ENCODE data around the gene SLC52A3.
"Not testable (repeated sequence)": the region's sequence is repeated elsewhere in the genome, so short reads cannot be mapped to it uniquely, and the experiment has no call there.

The SLC52A3 gene

DNA sequence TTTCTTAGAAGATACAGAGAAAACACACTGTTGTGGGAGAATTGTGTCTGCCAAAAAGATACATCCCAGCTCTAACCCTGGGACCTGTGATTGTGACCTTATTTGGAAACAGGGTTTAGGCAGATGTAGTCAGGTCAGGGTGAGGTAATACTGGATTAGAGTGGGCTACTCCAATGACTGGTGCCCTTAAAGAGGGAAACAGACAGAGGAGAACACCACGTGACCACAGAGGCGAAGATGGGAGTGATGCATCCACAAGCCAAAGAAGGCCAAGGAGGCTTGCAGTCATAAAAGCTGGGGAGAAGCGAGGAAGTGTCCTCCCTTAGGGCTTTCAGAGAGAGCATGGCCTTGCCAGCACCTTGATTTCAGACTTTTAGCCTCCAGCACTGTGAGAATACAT lies 35.6 kb downstream of the SLC52A3 start:
- TF ChIP-seq TAF1 (IDR thresholded peaks at IDR 0.05; ENCODE audit: low read depth, low read length) (no peak), PAX5 (IDR thresholded peaks at IDR 0.05; ENCODE audit: insufficient read depth, low read length, severe bottlenecking) (no peak), POLR2A (IDR thresholded peaks at IDR 0.05; ENCODE audit: low read depth, low read length) (no peak), POU2F2 (IDR thresholded peaks at IDR 0.05; ENCODE audit: low read depth, low read length) (no peak), POLR2AphosphoS5 (IDR thresholded peaks at IDR 0.05; ENCODE audit: low read depth, low read length) (no peak), SPI1 (IDR thresholded peaks at IDR 0.05; ENCODE audit: low read depth, low read length) (no peak)
- FAIRE-seq = no peak
- no peak for DNase-seq (ENCODE audit: insufficient read length, low spot score)

DNA sequence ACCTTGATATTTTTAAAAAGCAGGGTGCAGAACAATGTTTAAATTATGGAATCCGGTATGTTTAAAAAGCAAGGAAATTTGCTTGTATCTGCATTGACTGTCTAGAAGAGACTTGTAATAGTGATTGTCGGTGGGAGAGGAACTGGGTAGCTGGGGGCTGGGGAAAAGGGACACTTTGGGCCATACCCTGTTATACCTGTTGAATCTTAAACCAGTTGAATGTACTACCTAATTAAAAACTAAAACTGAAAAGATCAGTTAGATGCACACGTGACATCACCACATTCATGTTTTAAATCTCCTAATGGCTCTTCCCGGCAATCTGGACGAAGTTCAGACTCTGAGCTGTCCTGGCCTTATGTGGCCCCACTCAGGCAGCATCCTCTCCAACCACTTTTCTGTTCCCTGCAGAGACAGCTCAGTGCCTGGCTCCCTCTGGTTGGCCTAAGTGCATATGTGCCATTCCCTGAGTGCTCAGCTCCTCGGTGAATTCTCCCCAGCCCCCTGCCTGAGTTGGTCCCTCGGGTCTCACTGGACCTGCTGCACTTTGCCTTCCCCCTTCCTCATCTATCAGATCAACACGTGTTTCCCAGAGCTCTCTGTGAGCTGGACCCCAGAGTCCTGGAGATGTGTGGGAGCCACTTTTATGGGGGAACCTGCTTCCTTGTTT lies 36.3 kb downstream of the SLC52A3 start:
- TF ChIP-seq SPI1 (IDR thresholded peaks at IDR 0.05; ENCODE audit: low read depth, low read length) = no peak
- no peak for TF ChIP-seq PAX5 (IDR thresholded peaks at IDR 0.05; ENCODE audit: insufficient read depth, low read length, severe bottlenecking)
- no peak for TF ChIP-seq POLR2AphosphoS5 (IDR thresholded peaks at IDR 0.05; ENCODE audit: low read depth, low read length)
- TF ChIP-seq POLR2A (IDR thresholded peaks at IDR 0.05; ENCODE audit: low read depth, low read length) = no peak
- TF ChIP-seq POU2F2 (IDR thresholded peaks at IDR 0.05; ENCODE audit: low read depth, low read length) = no peak
- no peak for TF ChIP-seq TAF1 (IDR thresholded peaks at IDR 0.05; ENCODE audit: low read depth, low read length)
- DNase-seq (ENCODE audit: insufficient read length, low spot score) (no peak), FAIRE-seq (no peak)

DNA sequence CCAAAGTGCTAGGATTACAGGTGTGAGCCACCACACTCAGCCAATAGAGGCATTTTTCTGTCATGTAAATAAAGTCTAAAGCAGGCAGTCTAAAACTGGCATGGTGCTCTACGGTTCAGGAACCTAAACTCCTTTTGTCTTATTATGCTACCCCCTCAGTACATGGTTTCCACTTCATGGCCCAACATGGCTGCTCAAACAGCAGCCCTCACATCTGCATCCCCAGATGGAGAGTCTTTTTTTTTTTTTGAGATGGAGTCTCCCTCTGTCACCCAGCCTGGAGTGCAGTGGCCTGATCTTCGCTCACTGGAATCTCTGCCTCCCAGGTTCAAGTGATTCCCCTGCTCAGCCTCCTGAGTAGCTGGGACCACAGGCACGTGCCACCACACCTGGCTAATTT lies 38.3 kb downstream of the SLC52A3 start:
- no peak for TF ChIP-seq PAX5 (IDR thresholded peaks at IDR 0.05; ENCODE audit: insufficient read depth, low read length, severe bottlenecking)
- TF ChIP-seq TAF1 (IDR thresholded peaks at IDR 0.05; ENCODE audit: low read depth, low read length) = no peak
- TF ChIP-seq SPI1 (IDR thresholded peaks at IDR 0.05; ENCODE audit: low read depth, low read length) = no peak
- no peak for TF ChIP-seq POLR2AphosphoS5 (IDR thresholded peaks at IDR 0.05; ENCODE audit: low read depth, low read length)
- no peak for TF ChIP-seq POLR2A (IDR thresholded peaks at IDR 0.05; ENCODE audit: low read depth, low read length)
- TF ChIP-seq POU2F2 (IDR thresholded peaks at IDR 0.05; ENCODE audit: low read depth, low read length) = no peak
- no peak for DNase-seq (ENCODE audit: insufficient read length, low spot score)
- FAIRE-seq = no peak

DNA sequence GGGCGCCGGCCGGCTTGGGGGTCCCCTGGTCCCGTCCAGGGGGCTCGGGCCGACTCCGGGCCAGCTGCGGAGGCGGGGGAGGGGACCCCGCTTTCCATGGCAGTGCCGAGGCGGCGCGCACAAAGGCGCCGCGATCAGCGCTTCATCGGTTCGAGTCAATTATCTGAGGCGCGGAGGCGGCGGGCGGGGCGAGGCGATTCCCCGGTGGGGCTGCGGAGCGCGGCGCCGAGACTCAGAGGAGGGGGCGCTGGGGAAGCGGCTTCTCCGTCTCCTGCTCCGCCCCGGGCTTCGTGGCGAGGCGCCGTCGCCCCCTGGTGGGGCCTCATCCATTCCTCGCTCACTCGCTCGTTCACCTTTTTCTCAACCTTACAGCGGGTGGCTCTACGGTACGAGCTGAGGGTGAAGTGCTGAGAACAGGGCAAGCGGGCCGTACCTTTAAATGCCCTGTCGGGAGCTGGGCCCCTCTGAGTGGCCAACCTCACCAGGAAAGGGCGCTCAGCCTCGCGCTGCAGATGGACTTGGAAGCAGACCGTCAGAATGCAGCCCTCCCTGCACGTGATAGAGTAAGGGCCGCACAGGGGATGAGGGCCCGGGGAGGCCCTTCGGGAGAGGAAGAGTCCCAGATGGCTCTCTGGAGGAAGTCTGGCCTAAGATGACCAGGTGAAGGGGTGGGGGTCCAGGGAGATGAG lies 39.9 kb downstream of the SLC52A3 start:
- no peak for FAIRE-seq
- TF ChIP-seq SPI1 (IDR thresholded peaks at IDR 0.05; ENCODE audit: low read depth, low read length) = no peak
- TF ChIP-seq TAF1 (IDR thresholded peaks at IDR 0.05; ENCODE audit: low read depth, low read length) = no peak
- no peak for TF ChIP-seq POU2F2 (IDR thresholded peaks at IDR 0.05; ENCODE audit: low read depth, low read length)
- TF ChIP-seq PAX5 (IDR thresholded peaks at IDR 0.05; ENCODE audit: insufficient read depth, low read length, severe bottlenecking) = no peak
- TF ChIP-seq POLR2AphosphoS5 (IDR thresholded peaks at IDR 0.05; ENCODE audit: low read depth, low read length) = no peak
- no peak for TF ChIP-seq POLR2A (IDR thresholded peaks at IDR 0.05; ENCODE audit: low read depth, low read length)
- peak; percentile 63 for DNase-seq (ENCODE audit: insufficient read length, low spot score)

DNA sequence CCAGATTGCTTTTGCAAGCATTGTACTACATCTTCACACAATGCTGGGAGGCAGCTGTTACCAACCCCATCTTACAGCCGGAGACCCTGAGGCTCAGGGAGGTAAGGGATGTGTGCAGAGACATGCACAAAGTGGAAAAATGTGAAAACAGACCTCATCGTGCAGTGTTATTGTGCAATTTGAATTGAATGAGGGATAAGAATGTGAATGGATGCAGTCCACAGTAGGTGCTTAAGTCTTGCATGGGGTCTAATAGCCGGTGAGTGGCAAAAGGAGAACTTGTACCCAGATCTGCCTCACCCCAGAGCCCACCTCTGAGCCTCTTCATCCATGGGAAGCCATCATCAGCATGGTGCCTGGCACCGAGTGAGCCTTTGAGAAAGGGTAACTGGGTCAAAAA lies 42.1 kb downstream of the SLC52A3 start:
- DNase-seq (ENCODE audit: insufficient read length, low spot score) = no peak
- TF ChIP-seq PAX5 (IDR thresholded peaks at IDR 0.05; ENCODE audit: insufficient read depth, low read length, severe bottlenecking) = no peak
- no peak for TF ChIP-seq POU2F2 (IDR thresholded peaks at IDR 0.05; ENCODE audit: low read depth, low read length)
- no peak for TF ChIP-seq POLR2A (IDR thresholded peaks at IDR 0.05; ENCODE audit: low read depth, low read length)
- no peak for TF ChIP-seq TAF1 (IDR thresholded peaks at IDR 0.05; ENCODE audit: low read depth, low read length)
- no peak for TF ChIP-seq POLR2AphosphoS5 (IDR thresholded peaks at IDR 0.05; ENCODE audit: low read depth, low read length)
- TF ChIP-seq SPI1 (IDR thresholded peaks at IDR 0.05; ENCODE audit: low read depth, low read length) = no peak
- no peak for FAIRE-seq

DNA sequence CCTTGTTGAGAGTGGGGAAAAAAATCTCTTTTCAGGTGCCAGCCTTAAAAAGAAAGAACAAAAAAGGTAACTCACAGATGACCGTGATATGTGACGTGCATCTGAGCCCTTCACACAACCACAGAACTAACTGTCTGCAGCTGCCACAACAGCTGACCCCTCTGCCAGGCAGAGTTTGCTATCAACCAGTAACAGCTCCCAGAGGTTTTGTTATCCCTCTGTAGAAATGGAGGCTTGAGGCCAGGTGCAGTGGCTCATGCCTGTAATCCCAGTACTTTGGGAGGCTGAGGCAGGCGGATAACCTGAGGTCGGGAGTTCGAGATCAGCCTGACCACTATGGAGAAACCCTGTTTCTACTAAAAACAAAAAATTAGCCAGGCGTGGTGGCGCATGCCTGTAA lies 42.8 kb downstream of the SLC52A3 start:
- DNase-seq (ENCODE audit: insufficient read length, low spot score) (no peak), FAIRE-seq (no peak)
- TF ChIP-seq SPI1 (IDR thresholded peaks at IDR 0.05; ENCODE audit: low read depth, low read length) (no peak), POLR2A (IDR thresholded peaks at IDR 0.05; ENCODE audit: low read depth, low read length) (no peak), PAX5 (IDR thresholded peaks at IDR 0.05; ENCODE audit: insufficient read depth, low read length, severe bottlenecking) (no peak)

DNA sequence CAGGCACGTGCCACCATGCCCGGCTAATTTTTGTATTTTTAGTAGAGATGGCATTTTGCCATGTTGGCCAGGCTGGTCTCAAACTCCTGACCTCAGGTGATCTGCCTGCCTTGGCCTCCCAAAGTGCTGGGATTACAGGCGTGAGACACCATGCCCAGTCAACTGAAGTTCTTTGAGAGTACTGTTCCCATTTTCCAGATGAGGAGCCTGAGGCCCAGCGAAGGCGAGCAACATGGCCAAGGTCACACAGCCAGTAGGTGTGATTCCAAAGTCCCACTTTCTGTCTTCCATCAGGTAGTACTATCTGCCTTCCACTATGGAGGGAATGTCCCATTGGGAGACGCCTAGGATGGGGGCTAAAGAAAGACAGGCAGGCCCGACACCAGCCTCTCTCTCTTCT lies 43.5 kb downstream of the SLC52A3 start:
- not testable (repeated sequence) for FAIRE-seq

DNA sequence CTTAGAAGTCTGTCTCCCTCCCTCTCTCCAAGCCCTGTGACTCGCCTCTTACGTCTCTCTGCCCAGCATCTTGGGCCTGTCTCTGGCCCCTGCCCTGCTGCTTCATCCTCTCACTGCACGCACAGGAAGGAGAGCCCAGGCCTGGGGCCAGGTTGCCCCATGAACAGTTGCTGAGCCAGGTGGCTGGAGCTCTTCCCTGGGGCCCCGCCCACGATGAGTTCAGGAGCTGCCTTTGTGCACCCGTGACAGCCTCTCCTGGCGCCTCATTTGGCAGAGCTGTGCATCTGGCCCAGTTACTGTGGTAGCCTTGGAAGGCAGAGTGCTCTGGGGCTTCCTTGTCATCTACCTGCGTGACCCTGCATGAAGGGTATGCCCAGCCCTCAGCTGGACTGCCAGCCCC lies 44.5 kb downstream of the SLC52A3 start:
- no peak for DNase-seq (ENCODE audit: insufficient read length, low spot score)

More for the DNA sequence above, 43.5 kb downstream of the SLC52A3 start:
- DNase-seq (ENCODE audit: insufficient read length, low spot score) = not testable (repeated sequence)

DNA sequence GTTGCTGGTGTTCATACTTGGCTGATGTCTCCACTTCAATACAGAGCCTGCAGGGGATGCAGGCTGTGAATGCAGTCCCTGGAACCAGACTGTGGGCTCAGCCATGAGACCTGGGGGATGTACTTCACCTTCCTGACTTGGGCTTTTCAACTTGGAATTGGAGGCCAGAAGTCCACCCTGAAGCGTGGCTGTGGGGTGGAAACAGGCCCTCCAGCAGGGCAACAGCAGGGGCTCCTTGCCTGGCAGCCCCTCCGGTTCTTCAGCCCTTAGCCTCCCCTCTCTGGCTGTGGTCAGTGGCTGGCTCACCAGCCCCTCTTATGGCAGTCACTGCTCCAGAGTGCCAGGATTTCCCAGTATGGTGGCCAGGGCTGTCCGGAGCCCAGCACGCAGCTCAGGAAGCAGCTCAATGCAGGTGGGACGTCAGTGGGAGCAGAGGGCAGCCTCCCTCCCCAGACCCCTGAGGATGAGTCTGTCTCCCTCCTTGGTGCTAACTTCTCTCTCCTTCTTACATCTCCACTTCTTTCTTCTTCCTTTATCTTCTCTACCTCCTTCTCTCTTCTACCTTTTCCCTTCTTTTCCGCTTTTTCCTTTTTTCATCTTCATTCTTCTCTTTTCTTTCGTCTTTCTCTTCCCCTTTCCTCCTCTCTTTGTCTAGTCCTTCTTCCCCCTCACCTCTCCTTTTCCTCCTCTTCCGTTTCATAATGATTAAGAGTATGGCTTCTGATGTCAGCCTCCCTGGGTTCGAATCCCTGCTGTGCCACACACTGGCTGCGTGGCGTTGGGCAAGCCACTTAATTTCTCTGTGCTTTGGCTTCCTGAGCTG lies 45.3 kb downstream of the SLC52A3 start:
- no peak for FAIRE-seq
- TF ChIP-seq TAF1 (IDR thresholded peaks at IDR 0.05; ENCODE audit: low read depth, low read length) (no peak), POLR2AphosphoS5 (IDR thresholded peaks at IDR 0.05; ENCODE audit: low read depth, low read length) (no peak), PAX5 (IDR thresholded peaks at IDR 0.05; ENCODE audit: insufficient read depth, low read length, severe bottlenecking) (no peak), POLR2A (IDR thresholded peaks at IDR 0.05; ENCODE audit: low read depth, low read length) (no peak), SPI1 (IDR thresholded peaks at IDR 0.05; ENCODE audit: low read depth, low read length) (no peak)
- DNase-seq (ENCODE audit: insufficient read length, low spot score) = no peak

More for the DNA sequence above, 44.5 kb downstream of the SLC52A3 start:
- TF ChIP-seq POLR2AphosphoS5 (IDR thresholded peaks at IDR 0.05; ENCODE audit: low read depth, low read length) = no peak
- TF ChIP-seq TAF1 (IDR thresholded peaks at IDR 0.05; ENCODE audit: low read depth, low read length) = no peak
- no peak for TF ChIP-seq SPI1 (IDR thresholded peaks at IDR 0.05; ENCODE audit: low read depth, low read length)
- no peak for TF ChIP-seq POU2F2 (IDR thresholded peaks at IDR 0.05; ENCODE audit: low read depth, low read length)
- no peak for TF ChIP-seq POLR2A (IDR thresholded peaks at IDR 0.05; ENCODE audit: low read depth, low read length)
- TF ChIP-seq PAX5 (IDR thresholded peaks at IDR 0.05; ENCODE audit: insufficient read depth, low read length, severe bottlenecking) = no peak
- no peak for FAIRE-seq

All from GM12891 (cell line).